Measurements from ENCODE around the gene TXNDC2. TPM values are rescaled to one million over a fixed set of nuclear protein-coding genes. Genes with fewer than 3 reads are reported as not detected.

The TXNDC2 gene
- total and polyA plus RNA-seq, 9 of the 15 experiments (the other 6 are each of a cell fraction or from before 2014, with no cell fraction given) = 1.2 to 4.9 (median 2.3) TPM

- TF ChIP-seq E2F8 (IDR thresholded peaks at IDR 0.05; ENCODE audit: low read depth, partially characterized antibody) (no peak), TCF7L2 (IDR thresholded peaks at IDR 0.05; ENCODE audit: low read depth, low read length) (no peak), ESRRB (CRISPR knock-in tag; IDR thresholded peaks at IDR 0.05; ENCODE audit: borderline replicate concordance) (no peak), EWSR1 (IDR thresholded peaks at IDR 0.05; ENCODE audit: borderline replicate concordance, low read depth, partially characterized antibody) (no peak), DEAF1 (CRISPR knock-in tag; IDR thresholded peaks at IDR 0.05) (no peak), TSC22D4 (tag; IDR thresholded peaks at IDR 0.05) (no peak), NFATC3 (IDR thresholded peaks at IDR 0.05) (peak; percentile 55; the same call in 1 of the 2 replicates), ZBTB43 (CRISPR knock-in tag; IDR thresholded peaks at IDR 0.05) (no peak), ZNF695 (CRISPR knock-in tag; IDR thresholded peaks at IDR 0.05) (no peak), CAMTA2 (CRISPR knock-in tag; conservative IDR thresholded peaks at IDR 0.05) (no peak; the same call in 1 of the 2 replicates), E2F4 (CRISPR knock-in tag; IDR thresholded peaks at IDR 0.05; ENCODE audit: low read depth) (no peak), ZNF282 (CRISPR knock-in tag; IDR thresholded peaks at IDR 0.05) (no peak), NFE2 (IDR thresholded peaks at IDR 0.05; ENCODE audit: low read depth) (no peak), HOMEZ (CRISPR knock-in tag; IDR thresholded peaks at IDR 0.05) (no peak), E2F3 (CRISPR knock-in tag; IDR thresholded peaks at IDR 0.05) (no peak), ZNF24 (IDR thresholded peaks at IDR 0.05) (no peak), SNIP1 (IDR thresholded peaks at IDR 0.05; ENCODE audit: low read depth) (no peak), HNRNPH1 (optimal IDR thresholded peaks at IDR 0.05; ENCODE audit: low read depth, low read length) (no peak)
These were observed 29.7 kb downstream of the TXNDC2 start (continued) for GRCh38 chr18:9915291-9916076.

Data from K562 (cell line).